GM23338 (cell line): ENCODE results near the gene CMTM5. TPM values are rescaled to one million over a fixed set of nuclear protein-coding genes. Genes with fewer than 3 reads are reported as not detected.

ENCODE experiments used
- ATAC-seq: fragments of 200-7000 bp; cut with Tn5 transposase; 3 replicates; pipeline ENCODE4 v1.9.1; 2020
- DNase-seq: peaks from one replicate; pipeline ENCODE4 v3.0.0-alpha.2; 2015; ENCODE audit warnings: low spot score
- H2AFZ ChIP-seq: fragments of 200-600 bp; sonication (generic); 2 replicates; pipeline ENCODE4 v1.8.0; 2016; ENCODE audit warnings: antibody characterized with exemption, mild to moderate bottlenecking, moderate library complexity
- H3F3A ChIP-seq: fragments of 200-600 bp; sonication (generic); replicated peaks from 2 replicates; pipeline ENCODE4 v1.8.0; 2017; ENCODE audit warnings: antibody characterized with exemption, mixed run types, low read depth
- H3K27ac ChIP-seq: fragments of 200-600 bp; sonication (generic); 2 replicates; pipeline ENCODE4 v1.6.1; 2016; ENCODE audit warnings: low read depth
- H3K27me3 ChIP-seq: fragments of 200-600 bp; sonication (generic); 2 replicates; pipeline ENCODE4 v1.8.0; 2016; ENCODE audit warnings: mild to moderate bottlenecking, mixed run types, moderate library complexity; ENCODE audit not compliant: insufficient read depth
- H3K36me3 ChIP-seq: fragments of 200-600 bp; sonication (generic); 2 replicates; pipeline ENCODE4 v1.8.0; 2016; ENCODE audit warnings: mild to moderate bottlenecking; ENCODE audit not compliant: insufficient read depth
- H3K4me1 ChIP-seq: fragments of 200-600 bp; sonication (generic); 2 replicates; pipeline ENCODE4 v1.8.0; 2016; ENCODE audit warnings: mild to moderate bottlenecking, moderate library complexity; ENCODE audit not compliant: insufficient read depth
- H3K4me2 ChIP-seq: fragments of 200-600 bp; sonication (generic); 2 replicates; pipeline ENCODE4 v1.7.1; 2017; ENCODE audit warnings: mixed run types
- H3K4me3 ChIP-seq: fragments of 200-600 bp; sonication (generic); 2 replicates; pipeline ENCODE4 v1.6.1; 2016; ENCODE audit warnings: mixed run types
- H3K79me2 ChIP-seq: fragments of 200-600 bp; sonication (generic); replicated peaks from 2 replicates; pipeline ENCODE4 v1.8.0; 2017; ENCODE audit warnings: mild to moderate bottlenecking; ENCODE audit not compliant: insufficient read depth
- H3K9me2 ChIP-seq: fragments of 200-600 bp; sonication (generic); 2 replicates; pipeline ENCODE4 v1.8.0; 2017; ENCODE audit not compliant: insufficient read depth
- H4K20me1 ChIP-seq: fragments of 200-600 bp; sonication (generic); replicated peaks from 2 replicates; pipeline ENCODE4 v1.8.0; 2017; ENCODE audit warnings: mild to moderate bottlenecking; ENCODE audit not compliant: insufficient read depth
- H3K27ac Mint-ChIP-seq: 2 replicates; pipeline ENCODE4 v1.8.0; 2020; ENCODE audit warnings: inconsistent platforms, mild to moderate bottlenecking, moderate library complexity, mixed read lengths
- H3K27me3 Mint-ChIP-seq: 3 replicates; pipeline ENCODE4 v1.8.0; 2022; ENCODE audit warnings: low read depth, mild to moderate bottlenecking, moderate library complexity, mixed read lengths, inconsistent platforms; ENCODE audit not compliant: insufficient read depth, poor library complexity
- H3K36me3 Mint-ChIP-seq: 3 replicates; pipeline ENCODE4 v1.8.0; 2021; ENCODE audit warnings: low read depth, mild to moderate bottlenecking, inconsistent platforms, moderate library complexity, mixed read lengths
- H3K4me1 Mint-ChIP-seq: 3 replicates; pipeline ENCODE4 v1.8.0; 2020; ENCODE audit warnings: mild to moderate bottlenecking, inconsistent platforms, mixed read lengths
- H3K4me3 Mint-ChIP-seq: 3 replicates; pipeline ENCODE4 v1.8.0; 2021; ENCODE audit warnings: moderate library complexity, mild to moderate bottlenecking, inconsistent platforms, mixed read lengths
- H3K9me3 Mint-ChIP-seq: 3 replicates; pipeline ENCODE4 v1.8.0; 2020; ENCODE audit warnings: moderate library complexity, mild to moderate bottlenecking, inconsistent platforms, mixed read lengths
- CREB1 ChIP-seq: fragments of 250-450 bp; sonication (Bioruptor Pico); IDR thresholded peaks from 2 replicates; pipeline ENCODE4 v1.5.0; 2020; ENCODE audit warnings: low read depth, mild to moderate bottlenecking, moderate library complexity
- EZH2 ChIP-seq: fragments of 200-600 bp; sonication (generic); IDR thresholded peaks from one replicate; pipeline ENCODE4 v1.8.0; 2017; ENCODE audit warnings: antibody characterized with exemption, mild to moderate bottlenecking, low read depth; ENCODE audit not compliant: unreplicated experiment
- EZH2phosphoT487 ChIP-seq: fragments of 200-600 bp; sonication (generic); IDR thresholded peaks from one replicate; pipeline ENCODE4 v1.8.1; 2018; ENCODE audit warnings: antibody characterized with exemption; ENCODE audit not compliant: unreplicated experiment
- NANOG ChIP-seq: IDR thresholded peaks from 2 replicates; pipeline ENCODE4 v1.6.1; 2016; ENCODE audit warnings: antibody characterized with exemption, borderline replicate concordance
- POLR2AphosphoS5 ChIP-seq: IDR thresholded peaks from 2 replicates; pipeline ENCODE4 v1.6.1; 2016; ENCODE audit warnings: antibody characterized with exemption, low read depth
- STAT1 ChIP-seq: IDR thresholded peaks from one replicate; pipeline ENCODE4 v1.6.1; 2016; ENCODE audit warnings: antibody characterized with exemption; ENCODE audit not compliant: unreplicated experiment
- ZNF114 ChIP-seq: fragments of 250-450 bp; sonication (Bioruptor Pico); IDR thresholded peaks from 2 replicates; pipeline ENCODE4 v1.5.0; 2020; ENCODE audit warnings: mild to moderate bottlenecking, moderate library complexity
- ZNF331 ChIP-seq: fragments of 250-450 bp; sonication (Bioruptor Pico); IDR thresholded peaks from 2 replicates; pipeline ENCODE4 v1.5.0; 2020; ENCODE audit warnings: low read depth, mild to moderate bottlenecking, moderate library complexity
- polyA plus RNA-seq: library from polyadenylated mRNA; unstranded; fragments of >200 nt; fragmentation: Nextera tagmentation; extraction: Ambion mirVana; gene quantifications from 2 replicates; pipeline ENCODE4 v1.2.1, GENCODE V29; 2016
- total RNA-seq: library from RNA; depleted of rRNA; stranded (reverse); fragments of >200 nt; shearing (Covaris generic); gene quantifications from 2 replicates; pipeline ENCODE4 v1.2.3, GENCODE V29; 2014
- TF ChIP-seq, protein P1 (sequence below): fragments of 250-450 bp; sonication (Bioruptor Pico); IDR thresholded peaks from 2 replicates; pipeline ENCODE4 v1.5.0; 2020; ENCODE audit warnings: mild to moderate bottlenecking, moderate library complexity
- TF ChIP-seq, protein P2 (sequence below), 2 experiments: fragments of 200-600 bp in 1 of 2; sonication (generic) in 1 of 2; conservative IDR thresholded peaks; 2 replicates each; pipeline versions ENCODE4 v1.5.1 to v1.6.1; 2016 to 2017; ENCODE audit warnings: antibody characterized with exemption in 2 of 2, low read depth in 2 of 2, mild to moderate bottlenecking in 2 of 2, moderate library complexity in 1 of 2

Gene CMTM5
- total and polyA plus RNA-seq, 2 experiments from 2014 or later, result 0.24 TPM; not detected in 1

- no peaks in the 10 kb centered on the region for H3K36me3 ChIP-seq
- peaks cover 3% of the 10 kb centered on the region; the same call in 2 of the 3 replicates for H3K4me1 Mint-ChIP-seq
- H3K4me1 ChIP-seq, result no peaks in the 10 kb centered on the region
- ATAC-seq, result no peak
- H3K4me2 ChIP-seq, result no peak overlapping the region
- peaks cover 7% of the 10 kb centered on the region; the same call in 1 of the 2 replicates for H3K9me2 ChIP-seq
- H3K27me3 ChIP-seq, result no peaks in the 10 kb centered on the region
- no peaks in the 10 kb centered on the region; the same call in 2 of the 3 replicates for H3K36me3 Mint-ChIP-seq
- H3K27ac Mint-ChIP-seq, result no peak overlapping the region
- H4K20me1 ChIP-seq, result no peaks in the 10 kb centered on the region
- H3F3A ChIP-seq, result no peaks in the 10 kb centered on the region
- H3K4me3 ChIP-seq, result no peak overlapping the region
- no peak overlapping the region for H3K4me3 Mint-ChIP-seq
- H2AFZ ChIP-seq, result no peak overlapping the region
- no peak overlapping the region for H3K27ac ChIP-seq
- H3K27me3 Mint-ChIP-seq, result peaks cover 8% of the 10 kb centered on the region
- no peaks in the 10 kb centered on the region for H3K79me2 ChIP-seq
- TF ChIP-seq NANOG, result no peak
- TF ChIP-seq ZNF331 (CRISPR knock-in tag), result no peak
- TF ChIP-seq CREB1, result no peak
- H3K9me3 Mint-ChIP-seq, result peaks cover 3% of the 10 kb centered on the region; the same call in 1 of the 3 replicates
- DNase-seq, result no peak
These were observed 21.5 kb downstream of the CMTM5 start for GRCh38 chr14:23398348-23398747.

- TF ChIP-seq ZNF114 (no peak), EZH2phosphoT487 (no peak)
- no peak for ATAC-seq
- Histone ChIP-seq H3F3A (no peaks in the 10 kb centered on the region), H3K9me2 (peaks cover 2% of the 10 kb centered on the region; the same call in 1 of the 2 replicates), H3K4me2 (no peak overlapping the region), H3K36me3 (no peaks in the 10 kb centered on the region), H3K4me3 (no peak overlapping the region), H4K20me1 (no peaks in the 10 kb centered on the region), H3K79me2 (no peaks in the 10 kb centered on the region), H2AFZ (no peak overlapping the region), H3K4me1 (no peaks in the 10 kb centered on the region), H3K27me3 (no peaks in the 10 kb centered on the region), H3K27ac (no peak overlapping the region)
- H3K27me3 Mint-ChIP-seq, result peaks cover 10% of the 10 kb centered on the region
- no peaks in the 10 kb centered on the region; the same call in 2 of the 3 replicates for H3K9me3 Mint-ChIP-seq
- no peaks in the 10 kb centered on the region; the same call in 2 of the 3 replicates for H3K36me3 Mint-ChIP-seq
- no peak overlapping the region for H3K4me3 Mint-ChIP-seq
- H3K4me1 Mint-ChIP-seq, result peaks cover 3% of the 10 kb centered on the region; the same call in 1 of the 3 replicates
- DNase-seq, result no peak
- no peak overlapping the region for H3K27ac Mint-ChIP-seq
These were observed 22.3 kb downstream of the CMTM5 start for GRCh38 chr14:23399136-23399535.

- H3K4me2 ChIP-seq, result no peak overlapping the region
- ATAC-seq, result no peak
- H3K27me3 Mint-ChIP-seq, result peaks cover 10% of the 10 kb centered on the region
- no peak overlapping the region for H3K4me3 Mint-ChIP-seq
- no peaks in the 10 kb centered on the region; the same call in 1 of the 2 replicates for H3K9me2 ChIP-seq
- no peak overlapping the region for H3K27ac Mint-ChIP-seq
- H4K20me1 ChIP-seq, result no peaks in the 10 kb centered on the region
- peaks cover 3% of the 10 kb centered on the region; the same call in 1 of the 3 replicates for H3K4me1 Mint-ChIP-seq
- no peaks in the 10 kb centered on the region for H3K79me2 ChIP-seq
- H3K27ac ChIP-seq, result no peak overlapping the region
- H2AFZ ChIP-seq, result no peak overlapping the region
- H3F3A ChIP-seq, result no peaks in the 10 kb centered on the region
- H3K27me3 ChIP-seq, result no peaks in the 10 kb centered on the region
- no peak overlapping the region for H3K4me3 ChIP-seq
- DNase-seq, result no peak
- no peaks in the 10 kb centered on the region for H3K4me1 ChIP-seq
- no peaks in the 10 kb centered on the region; the same call in 2 of the 3 replicates for H3K36me3 Mint-ChIP-seq
- H3K36me3 ChIP-seq, result no peaks in the 10 kb centered on the region
- no peaks in the 10 kb centered on the region; the same call in 2 of the 3 replicates for H3K9me3 Mint-ChIP-seq
- TF ChIP-seq NANOG (no peak), STAT1 (no peak), POLR2AphosphoS5 (no peak), EZH2phosphoT487 (no peak), EZH2 (no peak)
- TF ChIP-seq, protein P1, sequence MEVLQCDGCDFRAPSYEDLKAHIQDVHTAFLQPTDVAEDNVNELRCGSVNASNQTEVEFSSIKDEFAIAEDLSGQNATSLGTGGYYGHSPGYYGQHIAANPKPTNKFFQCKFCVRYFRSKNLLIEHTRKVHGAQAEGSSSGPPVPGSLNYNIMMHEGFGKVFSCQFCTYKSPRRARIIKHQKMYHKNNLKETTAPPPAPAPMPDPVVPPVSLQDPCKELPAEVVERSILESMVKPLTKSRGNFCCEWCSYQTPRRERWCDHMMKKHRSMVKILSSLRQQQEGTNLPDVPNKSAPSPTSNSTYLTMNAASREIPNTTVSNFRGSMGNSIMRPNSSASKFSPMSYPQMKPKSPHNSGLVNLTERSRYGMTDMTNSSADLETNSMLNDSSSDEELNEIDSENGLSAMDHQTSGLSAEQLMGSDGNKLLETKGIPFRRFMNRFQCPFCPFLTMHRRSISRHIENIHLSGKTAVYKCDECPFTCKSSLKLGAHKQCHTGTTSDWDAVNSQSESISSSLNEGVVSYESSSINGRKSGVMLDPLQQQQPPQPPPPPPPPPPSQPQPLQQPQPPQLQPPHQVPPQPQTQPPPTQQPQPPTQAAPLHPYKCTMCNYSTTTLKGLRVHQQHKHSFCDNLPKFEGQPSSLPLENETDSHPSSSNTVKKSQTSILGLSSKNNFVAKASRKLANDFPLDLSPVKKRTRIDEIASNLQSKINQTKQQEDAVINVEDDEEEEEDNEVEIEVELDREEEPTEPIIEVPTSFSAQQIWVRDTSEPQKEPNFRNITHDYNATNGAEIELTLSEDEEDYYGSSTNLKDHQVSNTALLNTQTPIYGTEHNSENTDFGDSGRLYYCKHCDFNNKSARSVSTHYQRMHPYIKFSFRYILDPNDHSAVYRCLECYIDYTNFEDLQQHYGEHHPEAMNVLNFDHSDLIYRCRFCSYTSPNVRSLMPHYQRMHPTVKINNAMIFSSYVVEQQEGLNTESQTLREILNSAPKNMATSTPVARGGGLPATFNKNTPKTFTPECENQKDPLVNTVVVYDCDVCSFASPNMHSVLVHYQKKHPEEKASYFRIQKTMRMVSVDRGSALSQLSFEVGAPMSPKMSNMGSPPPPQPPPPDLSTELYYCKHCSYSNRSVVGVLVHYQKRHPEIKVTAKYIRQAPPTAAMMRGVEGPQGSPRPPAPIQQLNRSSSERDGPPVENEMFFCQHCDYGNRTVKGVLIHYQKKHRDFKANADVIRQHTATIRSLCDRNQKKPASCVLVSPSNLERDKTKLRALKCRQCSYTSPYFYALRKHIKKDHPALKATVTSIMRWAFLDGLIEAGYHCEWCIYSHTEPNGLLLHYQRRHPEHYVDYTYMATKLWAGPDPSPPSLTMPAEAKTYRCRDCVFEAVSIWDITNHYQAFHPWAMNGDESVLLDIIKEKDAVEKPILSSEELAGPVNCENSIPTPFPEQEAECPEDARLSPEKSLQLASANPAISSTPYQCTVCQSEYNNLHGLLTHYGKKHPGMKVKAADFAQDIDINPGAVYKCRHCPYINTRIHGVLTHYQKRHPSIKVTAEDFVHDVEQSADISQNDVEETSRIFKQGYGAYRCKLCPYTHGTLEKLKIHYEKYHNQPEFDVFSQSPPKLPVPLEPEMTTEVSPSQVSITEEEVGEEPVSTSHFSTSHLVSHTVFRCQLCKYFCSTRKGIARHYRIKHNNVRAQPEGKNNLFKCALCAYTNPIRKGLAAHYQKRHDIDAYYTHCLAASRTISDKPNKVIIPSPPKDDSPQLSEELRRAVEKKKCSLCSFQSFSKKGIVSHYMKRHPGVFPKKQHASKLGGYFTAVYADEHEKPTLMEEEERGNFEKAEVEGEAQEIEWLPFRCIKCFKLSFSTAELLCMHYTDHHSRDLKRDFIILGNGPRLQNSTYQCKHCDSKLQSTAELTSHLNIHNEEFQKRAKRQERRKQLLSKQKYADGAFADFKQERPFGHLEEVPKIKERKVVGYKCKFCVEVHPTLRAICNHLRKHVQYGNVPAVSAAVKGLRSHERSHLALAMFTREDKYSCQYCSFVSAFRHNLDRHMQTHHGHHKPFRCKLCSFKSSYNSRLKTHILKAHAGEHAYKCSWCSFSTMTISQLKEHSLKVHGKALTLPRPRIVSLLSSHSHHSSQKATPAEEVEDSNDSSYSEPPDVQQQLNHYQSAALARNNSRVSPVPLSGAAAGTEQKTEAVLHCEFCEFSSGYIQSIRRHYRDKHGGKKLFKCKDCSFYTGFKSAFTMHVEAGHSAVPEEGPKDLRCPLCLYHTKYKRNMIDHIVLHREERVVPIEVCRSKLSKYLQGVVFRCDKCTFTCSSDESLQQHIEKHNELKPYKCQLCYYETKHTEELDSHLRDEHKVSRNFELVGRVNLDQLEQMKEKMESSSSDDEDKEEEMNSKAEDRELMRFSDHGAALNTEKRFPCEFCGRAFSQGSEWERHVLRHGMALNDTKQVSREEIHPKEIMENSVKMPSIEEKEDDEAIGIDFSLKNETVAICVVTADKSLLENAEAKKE (CRISPR knock-in tag), result no peak
- TF ChIP-seq, protein P2, sequence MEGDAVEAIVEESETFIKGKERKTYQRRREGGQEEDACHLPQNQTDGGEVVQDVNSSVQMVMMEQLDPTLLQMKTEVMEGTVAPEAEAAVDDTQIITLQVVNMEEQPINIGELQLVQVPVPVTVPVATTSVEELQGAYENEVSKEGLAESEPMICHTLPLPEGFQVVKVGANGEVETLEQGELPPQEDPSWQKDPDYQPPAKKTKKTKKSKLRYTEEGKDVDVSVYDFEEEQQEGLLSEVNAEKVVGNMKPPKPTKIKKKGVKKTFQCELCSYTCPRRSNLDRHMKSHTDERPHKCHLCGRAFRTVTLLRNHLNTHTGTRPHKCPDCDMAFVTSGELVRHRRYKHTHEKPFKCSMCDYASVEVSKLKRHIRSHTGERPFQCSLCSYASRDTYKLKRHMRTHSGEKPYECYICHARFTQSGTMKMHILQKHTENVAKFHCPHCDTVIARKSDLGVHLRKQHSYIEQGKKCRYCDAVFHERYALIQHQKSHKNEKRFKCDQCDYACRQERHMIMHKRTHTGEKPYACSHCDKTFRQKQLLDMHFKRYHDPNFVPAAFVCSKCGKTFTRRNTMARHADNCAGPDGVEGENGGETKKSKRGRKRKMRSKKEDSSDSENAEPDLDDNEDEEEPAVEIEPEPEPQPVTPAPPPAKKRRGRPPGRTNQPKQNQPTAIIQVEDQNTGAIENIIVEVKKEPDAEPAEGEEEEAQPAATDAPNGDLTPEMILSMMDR (conservative IDR thresholded peaks at IDR 0.05; ENCODE audit: low read depth in 2 of 2), result no peak
These were observed 22.7 kb downstream of the CMTM5 start for GRCh38 chr14:23399591-23399990.
